Measurements from ENCODE around the gene RUNX2.

GRCh38 chr6:45488269-45488668 is 160.1 kb downstream of the RUNX2 start:
- TF ChIP-seq CTCF (conservative IDR thresholded peaks at IDR 0.05), result no peak
- no peak for TF ChIP-seq ZFX (IDR thresholded peaks at IDR 0.05)

Measured in C4-2B (cell line).